Stimulated activated CD4-positive, alpha-beta T cell treated with anti-CD3 and anti-CD28 coated beads, Interleukin-2, amount 100 ng/mL, for 24 hours (primary cell): Measurements from ENCODE around the gene GPR68.
"Not testable (repeated sequence)": the region's sequence is repeated elsewhere in the genome, so short reads cannot be mapped to it uniquely, and the experiment has no call there.

Experiments used
- DNase-seq, 2 donors: peaks; one replicate each; pipeline ENCODE4 v3.0.0-alpha.2; 2020

Gene GPR68

GRCh38 chr14:91252871-91253794 lies 8.6 kb upstream of the GPR68 start:
- DNase-seq: peak in 1 of 2 donors; percentile 57

- no peak for DNase-seq
Measured at GRCh38 chr14:91250912-91251311, 6.4 kb upstream of the GPR68 start.

GRCh38 chr14:91249841-91250616 lies 5.5 kb upstream of the GPR68 start:
- no peak for DNase-seq

GRCh38 chr14:91246051-91246852 lies 1.7 kb upstream of the GPR68 start:
- peak; percentile 67 to 70 for DNase-seq

- DNase-seq: not testable (repeated sequence)
Measured at GRCh38 chr14:91245616-91246015, 1.1 kb upstream of the GPR68 start.

GRCh38 chr14:91245029-91245428 lies 525 bp upstream of the GPR68 start:
- peak; percentile 65 to 69 for DNase-seq

GRCh38 chr14:91243074-91243471 lies 1.4 kb downstream of the GPR68 start:
- DNase-seq: no peak

- no peak for DNase-seq
Measured at GRCh38 chr14:91242635-91243034, 1.9 kb downstream of the GPR68 start.

- DNase-seq: no peak
Measured at GRCh38 chr14:91241863-91242262, 2.6 kb downstream of the GPR68 start.

GRCh38 chr14:91238661-91239060 lies 5.8 kb downstream of the GPR68 start:
- no peak for DNase-seq

GRCh38 chr14:91238085-91238484 lies 6.4 kb downstream of the GPR68 start:
- DNase-seq: no peak

GRCh38 chr14:91237219-91237618 lies 7.3 kb downstream of the GPR68 start:
- no peak for DNase-seq

GRCh38 chr14:91235841-91236240 lies 8.7 kb downstream of the GPR68 start:
- no peak for DNase-seq

GRCh38 chr14:91234791-91235114 lies 9.8 kb downstream of the GPR68 start:
- no peak for DNase-seq

- no peak for DNase-seq
Measured at GRCh38 chr14:91233936-91234790, 10.3 kb downstream of the GPR68 start.

GRCh38 chr14:91232603-91233002 lies 11.9 kb downstream of the GPR68 start:
- DNase-seq: no peak

- DNase-seq: no peak
Measured at GRCh38 chr14:91232052-91232451, 12.5 kb downstream of the GPR68 start.

- no peak for DNase-seq
Measured at GRCh38 chr14:91231446-91231845, 13.1 kb downstream of the GPR68 start.

GRCh38 chr14:91230397-91231035 lies 14.0 kb downstream of the GPR68 start:
- no peak for DNase-seq

GRCh38 chr14:91229743-91230200 lies 14.7 kb downstream of the GPR68 start:
- peak; percentile 64 to 66 for DNase-seq

GRCh38 chr14:91229005-91229382 lies 15.5 kb downstream of the GPR68 start:
- DNase-seq: no peak
